Ascending aorta (tissue), 2 donors: ENCODE measurements around the gene PIP4K2C. TPM values are rescaled to one million over a fixed set of nuclear protein-coding genes. Genes with fewer than 3 reads are reported as not detected.

ENCODE experiments used
- DNase-seq, 2 donors: peaks; one replicate each; pipeline ENCODE4 v3.0.0-alpha.2; 2019; ENCODE audit warnings: low spot score in 2 of 2
- H3K27ac ChIP-seq, 2 donors: fragments of 200-600 bp; sonication (generic); one replicate each; pipeline ENCODE4 v1.5.1; 2016 to 2017; ENCODE audit warnings: mild to moderate bottlenecking in 1 of 2
- H3K27me3 ChIP-seq: fragments of 200-600 bp; sonication (generic); one replicate; pipeline ENCODE4 v1.5.1; 2017
- H3K36me3 ChIP-seq, 2 donors: fragments of 200-600 bp; sonication (generic); one replicate each; pipeline ENCODE4 v1.5.1; 2016
- H3K4me1 ChIP-seq, 2 donors: fragments of 200-600 bp; sonication (generic); one replicate each; pipeline ENCODE4 v1.5.1; 2016 to 2017; ENCODE audit warnings: mild to moderate bottlenecking in 1 of 2
- H3K4me3 ChIP-seq, 2 donors: fragments of 200-600 bp; sonication (generic); one replicate each; pipeline ENCODE4 v1.5.1; 2016 to 2017; ENCODE audit warnings: mild to moderate bottlenecking in 1 of 2
- H3K9me3 ChIP-seq, 2 donors: fragments of 200-600 bp; sonication (generic); one replicate each; pipeline ENCODE4 v1.5.1; 2016
- intact Hi-C: fragments of 100-400 bp; cut with DNase I; formaldehyde crosslinking; loops from one replicate; pipeline ENCODE4 v1.15.1; 2023
- total RNA-seq: library from RNA; depleted of rRNA; stranded (reverse); fragments of >200 nt; gene quantifications from one replicate; pipeline ENCODE4 v1.1.0, GENCODE V29; 2016
- TF ChIP-seq, protein P1 (sequence below), 3 experiments: fragments of 200-600 bp in 2 of 3; fragments of 450-650 bp in 1 of 3; sonication (generic) in 2 of 3; IDR thresholded peaks; one replicate each; pipeline ENCODE4 v1.5.1; 2016 to 2019; ENCODE audit warnings: antibody characterized with exemption in 3 of 3, mild to moderate bottlenecking in 1 of 3, moderate library complexity in 1 of 3

Gene PIP4K2C
- 153 TPM for total RNA-seq

DNA sequence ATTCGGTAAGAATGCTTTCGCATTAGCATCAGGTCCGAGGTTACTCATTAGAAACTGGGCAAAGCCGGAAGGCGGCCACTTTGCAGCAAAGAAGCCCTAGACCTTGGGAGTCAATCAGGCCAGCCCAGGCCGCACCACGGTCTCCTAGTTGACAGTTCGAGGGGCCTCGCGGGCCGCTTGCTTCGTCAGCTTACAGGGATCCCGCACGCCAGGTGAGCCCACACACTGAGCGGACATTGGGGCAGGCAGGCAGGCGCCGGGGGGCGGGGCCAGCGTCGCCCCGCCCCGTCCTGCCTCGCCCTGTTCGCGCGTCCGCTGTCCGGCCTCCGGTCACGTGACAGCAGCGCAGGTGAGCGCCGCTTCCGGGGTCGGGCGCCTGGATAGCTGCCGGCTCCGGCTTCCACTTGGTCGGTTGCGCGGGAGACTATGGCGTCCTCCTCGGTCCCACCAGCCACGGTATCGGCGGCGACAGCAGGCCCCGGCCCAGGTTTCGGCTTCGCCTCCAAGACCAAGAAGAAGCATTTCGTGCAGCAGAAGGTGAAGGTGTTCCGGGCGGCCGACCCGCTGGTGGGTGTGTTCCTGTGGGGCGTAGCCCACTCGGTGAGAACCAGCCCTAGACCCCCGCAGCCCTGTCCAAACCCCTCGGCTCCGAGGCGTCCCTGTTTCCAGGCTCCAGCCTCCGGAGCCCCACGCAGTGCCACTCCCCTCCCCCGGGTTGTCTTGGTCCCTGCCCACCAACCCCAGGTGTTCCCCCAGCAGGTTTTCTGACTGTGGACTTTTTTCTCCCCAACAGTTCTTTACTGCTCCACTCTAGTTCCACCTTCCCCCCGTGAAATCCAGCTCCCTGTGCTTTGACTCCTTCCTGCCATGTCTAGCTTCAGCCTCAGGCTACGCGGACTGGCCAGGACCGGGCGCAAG, at the start of gene PIP4K2C:
TSS of gene PIP4K2C (plus strand) at position 329 of the 918 bp plus-strand sequence. CDS start at position 427, 98 bp downstream.
- Histone ChIP-seq H3K27ac (peak within 1 kb of the TSS; percentile 82 to 89), H3K9me3 (no peaks in the 10 kb centered on the region), H3K4me1 (peaks cover 0 to 19% of the 10 kb centered on the region in 2 donors), H3K4me3 (peak within 1 kb of the TSS; percentile 79 to 99), H3K36me3 (peaks cover 9 to 19% of the 10 kb centered on the region in 2 donors), H3K27me3 (no peaks in the 10 kb centered on the region)
- intact Hi-C loops, result loop anchor here (2.0 kb wide), 2 partner anchors 20 to 30 kb away; partner anchors contain the start of gene ARHGEF25
- DNase-seq, result peak; percentile 53 to 86
- TF ChIP-seq, protein P1, sequence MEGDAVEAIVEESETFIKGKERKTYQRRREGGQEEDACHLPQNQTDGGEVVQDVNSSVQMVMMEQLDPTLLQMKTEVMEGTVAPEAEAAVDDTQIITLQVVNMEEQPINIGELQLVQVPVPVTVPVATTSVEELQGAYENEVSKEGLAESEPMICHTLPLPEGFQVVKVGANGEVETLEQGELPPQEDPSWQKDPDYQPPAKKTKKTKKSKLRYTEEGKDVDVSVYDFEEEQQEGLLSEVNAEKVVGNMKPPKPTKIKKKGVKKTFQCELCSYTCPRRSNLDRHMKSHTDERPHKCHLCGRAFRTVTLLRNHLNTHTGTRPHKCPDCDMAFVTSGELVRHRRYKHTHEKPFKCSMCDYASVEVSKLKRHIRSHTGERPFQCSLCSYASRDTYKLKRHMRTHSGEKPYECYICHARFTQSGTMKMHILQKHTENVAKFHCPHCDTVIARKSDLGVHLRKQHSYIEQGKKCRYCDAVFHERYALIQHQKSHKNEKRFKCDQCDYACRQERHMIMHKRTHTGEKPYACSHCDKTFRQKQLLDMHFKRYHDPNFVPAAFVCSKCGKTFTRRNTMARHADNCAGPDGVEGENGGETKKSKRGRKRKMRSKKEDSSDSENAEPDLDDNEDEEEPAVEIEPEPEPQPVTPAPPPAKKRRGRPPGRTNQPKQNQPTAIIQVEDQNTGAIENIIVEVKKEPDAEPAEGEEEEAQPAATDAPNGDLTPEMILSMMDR (IDR thresholded peaks at IDR 0.05), result no peak

DNA sequence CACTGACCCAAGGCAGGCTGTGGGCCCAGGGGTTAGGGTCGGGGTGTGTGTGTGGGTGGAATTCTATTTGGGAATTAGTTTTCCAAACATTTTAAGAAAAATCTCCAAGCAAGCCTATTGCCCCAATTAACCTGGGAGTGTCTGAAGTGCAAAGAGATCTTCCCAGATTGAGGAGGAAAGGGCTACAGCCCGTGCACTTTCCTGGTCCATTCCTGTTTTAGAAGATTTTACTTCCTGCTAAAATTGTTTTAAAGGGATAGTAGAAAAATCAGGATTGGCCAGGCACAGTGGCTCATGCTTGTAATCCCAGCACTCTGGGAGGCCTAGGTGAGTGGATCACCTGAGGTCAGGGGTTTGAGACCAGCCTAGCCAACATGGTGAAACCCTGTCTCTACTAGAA, 49.3 kb upstream of the PIP4K2C start:
- no peak for DNase-seq
- peaks cover 3 to 13% of the 10 kb centered on the region in 2 donors for H3K4me1 ChIP-seq
- TF ChIP-seq, protein P1 (IDR thresholded peaks at IDR 0.05), result no peak
- no peak overlapping the region for H3K4me3 ChIP-seq
- H3K36me3 ChIP-seq, result peaks cover 0 to 43% of the 10 kb centered on the region in 2 donors
- no peaks in the 10 kb centered on the region for H3K9me3 ChIP-seq
- intact Hi-C loops, result no loop called here
- no peaks in the 10 kb centered on the region for H3K27me3 ChIP-seq
- no peak overlapping the region for H3K27ac ChIP-seq

GRCh38 chr12:57543581-57543980, 47.4 kb upstream of the PIP4K2C start:
- no peak overlapping the region for H3K27ac ChIP-seq

DNA sequence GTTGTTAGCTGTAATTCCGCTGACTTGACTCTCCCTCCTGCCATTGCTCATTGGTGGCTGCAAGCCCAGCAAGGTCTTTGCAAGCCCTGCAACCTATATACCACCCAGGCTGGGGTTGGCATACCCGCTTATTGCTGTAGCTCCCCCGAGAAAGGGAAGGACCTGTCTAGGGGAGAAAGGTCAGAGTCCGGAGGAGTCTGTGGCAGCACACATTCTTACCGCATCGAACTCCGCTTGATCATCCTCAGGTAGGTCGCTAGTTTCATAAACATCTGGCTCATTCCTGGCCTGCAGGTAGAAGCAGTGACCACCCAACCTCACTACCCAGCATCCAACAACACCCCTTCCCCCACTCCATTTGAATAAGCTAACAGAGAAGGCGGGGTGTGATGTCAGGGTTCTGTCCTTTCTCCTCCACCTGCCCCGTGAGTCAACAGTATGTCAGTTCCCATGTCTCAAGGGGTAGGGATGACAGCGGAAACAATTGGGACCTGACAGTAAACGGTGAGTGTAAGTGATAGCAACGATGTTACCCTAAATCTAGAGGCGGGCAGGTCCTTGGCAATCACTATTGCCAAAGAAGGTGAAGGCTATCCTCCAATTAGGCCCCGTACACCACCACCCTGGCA, 45.1 kb upstream of the PIP4K2C start:
- H3K27ac ChIP-seq, result peak overlapping the region; percentile 88 to 92
- TF ChIP-seq, protein P1 (IDR thresholded peaks at IDR 0.05), result no peak

More at GRCh38 chr12:57543581-57543980, 47.4 kb upstream of the PIP4K2C start:
- TF ChIP-seq, protein P1 (IDR thresholded peaks at IDR 0.05), result no peak
- H3K4me1 ChIP-seq, result peaks cover 3 to 13% of the 10 kb centered on the region in 2 donors
- H3K36me3 ChIP-seq, result peaks cover 0 to 30% of the 10 kb centered on the region in 2 donors
- no peaks in the 10 kb centered on the region for H3K9me3 ChIP-seq
- no peak for DNase-seq
- H3K4me3 ChIP-seq, result no peak overlapping the region
- intact Hi-C loops, result no loop called here
- no peaks in the 10 kb centered on the region for H3K27me3 ChIP-seq

GRCh38 chr12:57546438-57547287, 44.3 kb upstream of the PIP4K2C start, which contains the start of gene DCTN2:
TSS of gene DCTN2 (minus strand) at chr12:57547192. CDS start at chr12:57547063, 129 bp downstream.
- Histone ChIP-seq H3K4me3 (peak within 1 kb of the TSS; percentile 97 to 98), H3K4me1 (peaks cover 3 to 17% of the 10 kb centered on the region in 2 donors), H3K36me3 (peaks cover 0 to 11% of the 10 kb centered on the region in 2 donors), H3K27me3 (no peaks in the 10 kb centered on the region), H3K9me3 (no peaks in the 10 kb centered on the region), H3K27ac (peak within 1 kb of the TSS; percentile 88 to 92)
- TF ChIP-seq, protein P1 (IDR thresholded peaks at IDR 0.05), result no peak
- peak; percentile 94 to 98 for DNase-seq
- intact Hi-C loops, result loop anchor here (1.0 kb wide), 1 partner anchor 24 kb away; the partner anchor contains the start of gene MBD6

More for the DNA sequence above, 45.1 kb upstream of the PIP4K2C start:
- intact Hi-C loops, result no loop called here
- peaks cover 0 to 13% of the 10 kb centered on the region in 2 donors for H3K36me3 ChIP-seq
- peaks cover 3 to 17% of the 10 kb centered on the region in 2 donors for H3K4me1 ChIP-seq
- no peaks in the 10 kb centered on the region for H3K27me3 ChIP-seq
- no peaks in the 10 kb centered on the region for H3K9me3 ChIP-seq
- no peak for DNase-seq
- H3K4me3 ChIP-seq, result peak overlapping the region; percentile 97 to 98
